Measurements from ENCODE around the gene CGN.

The CGN gene, protein sequence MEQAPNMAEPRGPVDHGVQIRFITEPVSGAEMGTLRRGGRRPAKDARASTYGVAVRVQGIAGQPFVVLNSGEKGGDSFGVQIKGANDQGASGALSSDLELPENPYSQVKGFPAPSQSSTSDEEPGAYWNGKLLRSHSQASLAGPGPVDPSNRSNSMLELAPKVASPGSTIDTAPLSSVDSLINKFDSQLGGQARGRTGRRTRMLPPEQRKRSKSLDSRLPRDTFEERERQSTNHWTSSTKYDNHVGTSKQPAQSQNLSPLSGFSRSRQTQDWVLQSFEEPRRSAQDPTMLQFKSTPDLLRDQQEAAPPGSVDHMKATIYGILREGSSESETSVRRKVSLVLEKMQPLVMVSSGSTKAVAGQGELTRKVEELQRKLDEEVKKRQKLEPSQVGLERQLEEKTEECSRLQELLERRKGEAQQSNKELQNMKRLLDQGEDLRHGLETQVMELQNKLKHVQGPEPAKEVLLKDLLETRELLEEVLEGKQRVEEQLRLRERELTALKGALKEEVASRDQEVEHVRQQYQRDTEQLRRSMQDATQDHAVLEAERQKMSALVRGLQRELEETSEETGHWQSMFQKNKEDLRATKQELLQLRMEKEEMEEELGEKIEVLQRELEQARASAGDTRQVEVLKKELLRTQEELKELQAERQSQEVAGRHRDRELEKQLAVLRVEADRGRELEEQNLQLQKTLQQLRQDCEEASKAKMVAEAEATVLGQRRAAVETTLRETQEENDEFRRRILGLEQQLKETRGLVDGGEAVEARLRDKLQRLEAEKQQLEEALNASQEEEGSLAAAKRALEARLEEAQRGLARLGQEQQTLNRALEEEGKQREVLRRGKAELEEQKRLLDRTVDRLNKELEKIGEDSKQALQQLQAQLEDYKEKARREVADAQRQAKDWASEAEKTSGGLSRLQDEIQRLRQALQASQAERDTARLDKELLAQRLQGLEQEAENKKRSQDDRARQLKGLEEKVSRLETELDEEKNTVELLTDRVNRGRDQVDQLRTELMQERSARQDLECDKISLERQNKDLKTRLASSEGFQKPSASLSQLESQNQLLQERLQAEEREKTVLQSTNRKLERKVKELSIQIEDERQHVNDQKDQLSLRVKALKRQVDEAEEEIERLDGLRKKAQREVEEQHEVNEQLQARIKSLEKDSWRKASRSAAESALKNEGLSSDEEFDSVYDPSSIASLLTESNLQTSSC

DNA sequence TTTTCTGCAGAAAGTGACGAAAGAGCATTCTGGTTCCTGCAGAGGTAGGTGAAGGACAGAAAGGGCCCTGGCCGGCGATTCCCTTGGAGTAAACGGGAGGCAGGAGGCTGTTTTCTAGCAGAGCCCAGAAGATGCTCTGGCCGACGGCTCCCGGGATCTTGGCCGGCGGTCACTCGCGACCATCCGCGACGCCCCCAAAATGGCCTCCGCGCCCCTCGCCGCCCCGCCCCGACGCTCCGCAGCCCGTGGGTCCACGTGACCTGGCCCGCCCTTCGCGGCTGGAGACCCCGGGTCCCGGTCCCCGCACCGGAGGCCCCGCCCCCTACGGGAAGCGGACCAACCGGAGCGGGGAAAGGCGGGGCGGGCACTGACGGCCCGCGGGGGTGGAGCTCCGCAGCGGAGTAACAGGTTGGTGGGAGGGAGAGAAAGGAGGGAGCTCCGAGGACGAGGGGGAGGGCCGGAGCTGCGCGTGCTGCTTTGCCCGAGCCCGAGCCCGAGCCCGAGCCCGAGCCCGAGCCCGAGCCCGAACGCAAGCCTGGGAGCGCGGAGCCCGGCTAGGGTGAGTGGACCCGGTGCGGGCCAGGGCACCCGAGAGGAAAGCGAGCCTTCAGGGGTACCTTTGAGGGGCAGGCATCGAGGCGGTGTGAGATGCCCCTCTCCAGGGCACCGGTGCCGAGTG lies at the start of gene CGN:
Gene CGN (plus strand): TSS at position 431 of the 679 bp plus-strand sequence. CDS start 7,133 bp downstream, outside the sequence.
- DNase-seq, result peak; percentile 81

DNA sequence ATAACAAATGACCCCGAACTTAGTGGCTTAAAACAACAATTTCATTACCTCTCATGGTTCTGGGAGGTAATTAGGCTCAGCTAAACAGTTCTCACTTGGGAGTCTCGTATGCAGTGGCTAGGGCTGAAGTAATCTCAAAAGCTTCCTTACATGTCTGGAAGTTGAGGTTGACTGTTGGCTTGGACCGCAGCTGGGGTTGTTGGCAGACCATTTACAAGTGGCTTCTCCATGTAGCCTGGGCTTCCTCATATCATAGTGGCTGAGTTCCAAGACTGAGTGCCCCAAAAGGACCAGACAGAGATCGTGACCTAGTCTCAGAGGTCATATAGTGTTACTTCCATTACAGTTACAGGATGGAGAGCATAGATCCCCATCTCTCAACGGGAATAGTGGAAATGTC lies 49.5 kb upstream of the CGN start:
- DNase-seq, result no peak

DNA sequence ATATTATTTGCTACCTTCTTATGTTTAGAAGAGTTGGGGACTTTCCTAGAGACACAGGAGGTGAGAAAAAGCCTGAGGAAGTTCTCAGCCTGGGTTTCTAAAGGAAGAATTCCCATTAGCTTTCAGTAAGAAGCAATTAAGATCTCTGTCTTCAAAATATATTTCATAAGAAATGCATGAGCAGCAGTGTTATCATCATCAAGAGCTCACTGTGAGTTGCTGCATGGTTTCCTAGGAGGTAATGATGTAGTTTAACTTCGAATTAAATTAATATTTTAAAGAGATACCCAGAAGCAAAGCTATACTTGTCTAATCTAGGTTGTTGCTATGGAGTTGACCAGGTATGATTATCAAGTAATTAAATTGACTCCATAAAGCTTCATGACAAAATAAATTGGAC lies 46.2 kb upstream of the CGN start:
- DNase-seq, result no peak

DNA sequence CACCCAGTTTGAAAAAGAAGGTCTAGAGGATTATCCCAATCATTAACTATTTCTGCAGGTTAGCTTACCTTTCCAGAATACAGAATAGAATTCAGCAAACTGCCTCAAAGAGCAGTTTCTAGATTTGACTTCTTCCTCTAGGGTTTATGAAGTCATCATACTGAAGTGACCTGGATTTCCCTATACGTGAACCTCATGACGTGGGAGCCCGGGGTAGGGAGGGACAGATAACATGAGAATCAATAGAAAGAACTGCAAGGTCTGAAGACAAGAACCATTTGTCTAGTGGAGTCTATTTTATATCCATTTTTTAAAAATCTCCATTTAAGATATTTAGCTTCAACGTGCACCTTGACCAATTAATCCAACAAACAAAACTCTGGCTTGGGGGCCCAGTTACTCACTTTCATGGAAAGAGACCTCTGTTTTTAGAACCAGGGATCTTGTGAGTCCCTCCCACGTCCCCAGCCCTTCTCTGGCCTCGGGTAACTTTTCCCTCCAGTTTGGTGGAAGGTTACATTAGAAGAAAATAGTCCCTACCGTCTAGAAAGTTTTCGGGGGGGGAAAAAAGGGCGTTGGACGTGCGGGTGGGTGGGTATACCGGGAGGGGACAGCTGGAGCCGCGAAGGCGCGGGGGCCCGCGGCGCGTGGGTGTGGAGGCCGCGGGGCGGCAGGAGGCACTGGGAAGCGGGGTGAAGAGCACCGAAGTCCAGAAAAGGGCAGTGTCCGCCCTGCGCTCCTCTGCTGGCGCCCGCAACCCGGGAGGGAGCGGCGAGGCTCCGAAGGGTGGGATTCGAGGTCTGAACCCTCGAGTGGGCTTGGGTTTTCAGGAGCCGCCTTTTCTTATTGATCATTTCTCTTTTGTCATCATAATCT lies 38.1 kb upstream of the CGN start:
- peak; percentile 47 for DNase-seq

DNA sequence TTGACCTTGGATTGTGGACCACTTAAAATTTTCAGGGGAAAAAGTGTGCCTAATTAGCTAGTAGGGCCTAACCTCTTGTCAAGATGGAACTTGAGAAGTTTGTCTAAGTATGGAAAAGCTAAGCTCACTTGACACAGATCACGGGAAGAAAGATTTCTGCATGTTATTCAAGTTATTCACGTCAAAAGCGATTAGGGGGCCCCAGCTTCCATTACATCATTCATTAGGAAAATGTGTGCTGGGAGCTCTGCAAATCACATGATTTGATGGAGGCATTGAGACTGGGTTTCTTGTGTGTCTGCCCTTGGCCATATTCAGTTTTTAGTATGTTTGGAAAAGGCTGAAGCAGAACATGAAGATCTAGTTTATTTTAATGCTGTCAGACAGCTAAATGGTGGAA lies 36.4 kb upstream of the CGN start:
- no peak for DNase-seq

DNA sequence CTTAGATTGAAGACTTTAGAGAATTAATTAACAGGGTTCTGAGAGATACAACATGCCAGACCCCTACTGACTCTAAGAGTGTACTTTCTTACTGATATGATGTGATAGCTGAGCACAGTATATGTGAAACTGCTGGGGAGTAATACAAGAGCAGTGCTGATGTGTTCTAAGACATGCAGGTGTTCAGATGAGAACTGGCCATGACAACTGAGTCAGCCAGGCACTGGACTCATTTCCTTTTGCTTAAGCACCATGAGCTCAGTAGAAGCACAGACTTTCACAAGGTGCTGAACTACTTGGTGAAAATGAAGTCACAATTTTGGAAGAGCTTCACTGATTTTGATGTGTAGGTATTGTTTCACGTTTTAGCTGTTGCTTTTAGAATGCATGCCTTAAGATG lies 36.0 kb upstream of the CGN start:
- DNase-seq, result no peak

DNA sequence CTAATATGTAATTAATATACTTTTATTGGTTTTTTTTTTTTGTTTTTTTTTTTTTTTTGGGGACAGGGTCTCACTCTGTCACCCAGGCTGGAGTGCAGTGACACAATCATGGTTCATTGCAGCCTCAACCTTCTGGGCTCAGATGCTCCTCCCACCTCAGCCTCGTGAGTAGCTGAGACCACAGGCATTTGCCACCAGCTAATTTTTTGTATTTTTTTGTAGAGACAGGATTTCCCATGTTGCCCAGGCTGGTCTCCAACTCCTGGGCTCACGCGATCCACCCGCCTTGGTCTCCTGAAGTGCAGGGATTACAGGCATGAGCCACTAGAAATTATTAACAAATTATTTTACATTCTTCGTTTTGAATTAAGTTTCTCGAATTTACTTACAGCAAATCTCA lies 35.1 kb upstream of the CGN start:
- peak; percentile 52 for DNase-seq

DNA sequence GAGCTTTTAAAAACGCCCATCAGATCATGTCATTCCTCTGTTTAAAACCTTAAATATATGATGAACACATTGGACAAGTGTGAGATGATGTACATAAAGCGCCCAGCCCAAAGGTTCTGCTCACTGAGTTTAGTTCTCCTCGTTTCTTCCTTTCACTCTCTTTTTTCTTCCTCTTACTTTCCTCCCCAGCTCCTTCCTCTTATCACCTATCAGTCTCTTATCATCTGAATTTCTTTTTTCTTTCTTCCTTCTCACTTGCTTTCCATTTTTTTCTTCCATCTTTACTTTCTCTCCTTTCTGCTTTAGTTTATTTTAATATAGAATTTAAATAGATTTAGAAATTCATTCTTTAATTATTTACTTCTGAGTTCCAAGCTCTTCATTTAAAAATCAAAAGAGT lies 34.1 kb upstream of the CGN start:
- no peak for DNase-seq

DNA sequence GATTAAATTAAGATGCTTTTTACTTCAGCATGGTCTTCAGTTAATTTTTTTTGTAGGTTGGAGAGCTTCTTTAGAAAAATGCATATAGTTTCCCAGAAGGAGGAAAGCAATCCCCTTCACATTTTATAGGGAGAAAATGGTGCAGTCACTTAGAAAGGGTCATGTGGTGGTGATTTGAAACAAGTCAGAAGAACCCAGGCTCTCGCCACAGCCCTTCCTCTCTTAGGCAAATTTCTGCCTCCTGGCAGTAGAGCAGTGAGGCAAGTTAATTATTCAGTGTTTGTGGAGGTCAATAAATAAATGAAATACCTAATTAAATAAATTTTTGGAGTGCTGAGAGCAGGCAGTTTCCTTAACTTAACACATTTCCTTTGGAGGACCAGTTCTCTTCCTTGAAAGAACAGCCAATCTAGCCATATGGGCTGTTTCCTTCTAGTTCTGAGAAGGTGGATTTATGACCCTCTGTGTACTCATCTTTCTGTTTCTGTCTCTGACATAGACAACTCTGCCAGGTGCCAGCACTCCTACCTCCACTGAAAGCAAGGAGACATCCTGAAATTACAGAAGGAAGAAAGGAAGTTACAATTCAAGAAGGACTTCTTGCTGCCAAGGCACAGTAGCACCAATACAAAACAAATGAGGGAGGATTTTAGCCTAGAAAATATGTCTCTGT lies 32.9 kb upstream of the CGN start:
- DNase-seq, result no peak

DNA sequence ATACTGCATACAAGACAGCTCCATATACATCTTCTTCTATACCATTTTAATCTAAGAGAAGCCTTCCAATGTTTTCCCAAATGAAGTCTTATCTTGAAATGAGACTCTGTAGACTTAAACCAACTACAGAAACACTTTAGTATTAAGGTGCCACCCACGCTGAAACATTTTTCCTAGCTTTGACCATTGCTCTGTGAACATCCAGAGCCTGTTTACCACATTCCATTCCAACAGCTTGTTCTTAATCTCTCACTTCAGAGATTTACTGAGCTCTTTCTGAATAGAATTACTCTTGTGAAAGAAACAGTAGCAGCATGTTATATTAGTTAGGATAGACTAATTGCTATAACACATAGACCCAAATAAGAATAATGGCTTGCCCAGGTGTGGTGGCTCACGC lies 32.3 kb upstream of the CGN start:
- no peak for DNase-seq

DNA sequence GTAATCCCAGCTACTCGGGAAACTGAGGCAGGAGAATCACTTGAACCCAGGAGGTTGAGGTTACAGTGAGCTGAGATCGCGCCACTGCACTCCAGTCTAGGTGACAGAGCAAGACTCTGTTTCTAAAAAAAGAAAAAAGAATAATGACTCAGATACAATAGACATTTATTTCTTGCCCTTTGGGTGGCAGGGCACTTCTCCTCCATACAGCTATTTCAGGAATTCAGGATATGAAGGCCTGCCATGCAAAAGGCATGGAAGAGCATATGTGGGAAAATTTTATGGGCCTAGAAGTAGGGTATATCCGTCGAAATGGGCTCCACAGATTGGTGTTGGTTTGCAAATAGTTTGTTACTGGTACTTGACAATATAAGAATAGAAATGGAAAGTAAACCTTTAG lies 31.7 kb upstream of the CGN start:
- DNase-seq, result peak; percentile 80

DNA sequence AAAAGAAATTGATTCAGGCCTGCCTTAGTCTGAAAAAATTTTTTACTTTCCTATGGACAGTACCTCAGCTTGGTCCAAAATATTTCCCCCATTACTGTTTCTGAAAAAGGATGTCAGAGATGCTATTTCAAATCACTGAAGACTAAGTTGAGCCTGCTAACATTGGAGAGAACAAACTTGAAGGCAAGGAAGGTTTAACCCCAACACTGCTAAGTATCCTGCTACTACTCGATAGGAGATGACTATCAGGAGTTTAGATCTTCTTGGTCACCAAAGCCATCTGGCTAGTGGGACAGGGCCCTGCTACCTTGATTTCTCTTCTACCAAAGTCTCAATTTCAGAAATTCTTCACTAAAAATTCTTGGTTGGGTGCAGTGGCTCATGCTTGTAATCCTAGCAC lies 29.2 kb upstream of the CGN start:
- no peak for DNase-seq

DNA sequence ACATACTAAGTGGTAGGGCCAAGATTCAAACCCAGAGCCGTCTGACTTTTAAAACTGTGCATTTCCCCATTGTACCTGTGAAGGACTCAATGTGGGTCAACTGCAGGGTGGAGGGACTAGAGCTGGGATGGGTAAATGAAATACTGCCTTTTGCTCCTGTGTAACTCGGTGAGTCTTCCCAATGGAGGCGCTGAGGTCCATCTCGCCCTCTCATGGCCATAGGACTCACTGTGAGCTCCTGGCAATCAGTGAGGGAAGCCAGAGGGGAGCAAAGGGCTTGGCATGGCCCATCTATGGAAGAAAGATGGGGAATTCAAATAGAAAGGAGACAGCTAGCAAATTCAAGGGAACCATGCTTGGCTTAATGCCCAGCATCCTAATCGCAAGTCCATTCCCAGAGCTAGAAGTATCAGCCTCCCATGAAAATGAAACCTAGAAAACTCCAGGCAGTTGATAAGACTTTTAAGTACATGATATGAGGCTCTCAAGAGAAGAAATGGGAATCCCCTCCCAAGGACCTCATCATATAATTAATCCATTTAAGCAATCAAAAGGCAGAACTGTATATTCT lies 25.4 kb upstream of the CGN start:
- DNase-seq, result no peak

DNA sequence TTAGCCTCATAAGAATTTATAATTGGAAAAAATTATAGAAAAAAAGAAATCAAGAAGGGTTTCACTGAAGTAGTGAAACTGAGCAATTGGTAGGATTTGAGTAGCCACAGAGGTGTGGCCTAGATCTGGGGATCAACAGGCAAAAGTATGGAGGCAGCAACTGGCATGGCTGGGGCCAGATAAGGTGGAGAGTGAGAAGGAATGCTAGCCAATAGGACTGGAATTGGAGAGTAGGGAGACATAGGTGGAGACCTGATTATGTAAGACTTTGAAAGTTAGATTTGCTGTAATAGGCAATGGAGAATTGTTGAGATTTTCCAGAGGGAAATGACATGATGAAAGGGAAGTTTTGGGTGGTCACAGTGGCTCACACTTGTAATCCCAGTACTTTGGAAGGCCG lies 24.6 kb upstream of the CGN start:
- no peak for DNase-seq

DNA sequence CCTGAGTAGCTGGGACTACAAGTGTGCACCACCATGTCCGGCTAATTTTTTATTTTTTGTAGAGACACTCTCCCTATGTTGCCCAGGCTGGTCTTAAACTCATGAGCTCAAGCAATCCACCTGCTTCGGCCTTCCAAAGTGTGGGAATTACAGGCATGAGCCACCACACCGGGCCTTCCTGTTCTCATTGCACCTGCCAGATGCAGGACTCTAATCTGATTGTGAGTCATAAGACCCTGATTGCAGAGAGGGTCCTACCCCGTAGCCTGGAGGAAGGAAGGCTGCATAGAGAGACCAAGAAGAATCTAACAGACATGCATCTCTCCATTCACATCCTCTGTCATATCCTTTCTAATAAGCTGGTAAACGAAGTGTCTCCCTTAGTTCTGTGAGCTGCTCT lies 19.5 kb upstream of the CGN start:
- no peak for DNase-seq

DNA sequence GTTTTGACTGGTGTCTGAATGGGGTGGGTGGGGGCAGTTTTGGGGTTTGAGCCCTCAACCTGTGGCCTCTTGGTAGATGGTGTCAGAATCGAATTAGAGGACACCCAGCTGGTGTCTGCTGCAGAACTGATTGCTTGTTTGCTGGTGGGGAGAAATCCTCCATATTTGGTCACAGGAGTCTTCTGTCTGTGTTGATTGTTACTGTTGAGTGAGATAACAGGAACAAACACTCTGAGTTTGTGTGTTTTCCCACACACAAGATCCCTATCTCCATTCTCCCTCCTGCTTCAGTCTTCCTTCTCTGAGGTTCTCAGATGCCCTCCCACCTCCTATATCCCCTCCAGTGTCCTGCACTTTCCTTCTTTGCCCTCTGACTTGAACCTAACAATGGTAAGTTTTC lies 19.1 kb upstream of the CGN start:
- DNase-seq, result no peak

DNA sequence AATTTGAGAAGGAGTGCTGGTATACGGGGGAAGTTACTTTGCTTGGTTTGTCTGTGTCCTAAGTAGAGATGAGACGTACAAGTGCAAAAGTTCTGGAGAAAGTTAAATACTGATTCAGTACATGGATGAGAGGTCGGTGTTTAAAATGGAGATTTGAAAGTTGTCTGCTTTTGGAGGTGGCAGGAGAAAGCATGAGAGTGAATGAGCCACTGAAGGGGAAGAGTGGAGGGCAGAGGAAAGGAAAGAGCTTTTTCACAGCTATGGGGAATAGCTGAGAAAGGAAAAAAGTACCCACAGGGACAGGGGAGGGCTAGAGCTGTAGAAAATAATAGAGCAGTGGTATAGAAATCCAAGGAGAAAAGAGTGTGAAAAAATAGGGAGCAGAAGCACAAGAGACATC lies 18.1 kb upstream of the CGN start:
- DNase-seq, result no peak

DNA sequence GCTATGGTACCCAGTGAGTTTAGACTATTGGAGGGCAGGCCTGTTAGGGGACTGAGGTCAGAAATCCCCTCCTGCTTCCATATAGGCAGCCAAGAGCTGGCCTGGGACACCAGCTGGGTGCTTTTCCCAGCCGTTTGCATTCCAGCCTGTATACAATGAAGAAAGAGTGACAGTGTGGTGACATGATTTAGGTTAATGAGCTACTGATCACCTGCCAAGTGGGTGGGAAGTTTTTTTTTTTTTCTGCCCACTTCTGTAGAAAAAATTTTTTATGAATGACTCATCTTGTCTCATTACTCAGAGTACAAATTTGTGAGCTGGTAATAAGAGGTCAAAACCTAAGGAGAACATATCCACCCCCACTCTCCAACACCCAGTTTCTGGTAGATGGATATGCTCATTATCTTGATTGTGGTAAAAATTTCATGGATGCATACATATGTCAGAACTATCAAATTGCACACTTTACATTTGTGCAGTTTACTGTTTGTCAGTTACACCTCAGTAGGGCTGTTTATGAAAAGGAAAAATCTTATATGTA lies 16.4 kb upstream of the CGN start:
- DNase-seq, result peak; percentile 91

DNA sequence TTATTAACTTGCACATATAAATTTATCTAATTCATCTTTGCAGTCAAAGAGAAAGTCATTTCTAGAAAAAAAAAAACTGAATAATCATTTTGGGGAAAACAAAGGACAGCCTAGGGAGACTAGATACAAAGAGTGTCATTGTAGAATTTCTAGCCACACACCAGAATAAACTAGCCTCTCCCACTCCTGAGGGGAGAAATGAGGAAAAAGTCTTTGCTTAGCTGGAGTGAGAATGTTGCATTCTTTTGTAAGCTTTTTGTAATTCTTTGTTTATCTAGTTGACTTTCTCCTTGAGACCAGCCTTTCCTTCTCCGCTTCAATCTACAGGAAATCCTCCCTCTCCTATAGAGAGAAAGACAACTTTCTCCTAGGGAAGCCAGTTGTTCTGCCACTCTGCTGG lies 15.9 kb upstream of the CGN start:
- DNase-seq, result no peak

DNA sequence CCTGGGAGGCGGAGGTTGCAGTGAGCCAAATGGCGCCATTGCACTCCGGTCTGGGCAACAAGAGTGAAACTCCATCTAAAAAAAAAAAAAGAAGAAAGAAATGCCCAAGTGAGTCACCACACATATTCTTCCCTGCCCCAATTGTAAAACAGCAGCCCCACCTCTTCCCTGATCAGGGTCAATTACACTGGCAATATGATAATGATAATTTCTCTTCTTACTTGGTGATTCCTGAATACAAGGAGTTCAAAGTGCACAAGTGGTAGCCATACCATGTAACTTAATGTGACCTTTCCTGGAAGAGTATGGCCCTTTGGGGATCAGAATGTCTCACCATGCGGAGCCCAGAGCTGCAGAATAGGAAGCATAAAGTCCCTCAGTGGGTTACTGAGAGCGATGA lies 11.8 kb upstream of the CGN start:
- no peak for DNase-seq

DNA sequence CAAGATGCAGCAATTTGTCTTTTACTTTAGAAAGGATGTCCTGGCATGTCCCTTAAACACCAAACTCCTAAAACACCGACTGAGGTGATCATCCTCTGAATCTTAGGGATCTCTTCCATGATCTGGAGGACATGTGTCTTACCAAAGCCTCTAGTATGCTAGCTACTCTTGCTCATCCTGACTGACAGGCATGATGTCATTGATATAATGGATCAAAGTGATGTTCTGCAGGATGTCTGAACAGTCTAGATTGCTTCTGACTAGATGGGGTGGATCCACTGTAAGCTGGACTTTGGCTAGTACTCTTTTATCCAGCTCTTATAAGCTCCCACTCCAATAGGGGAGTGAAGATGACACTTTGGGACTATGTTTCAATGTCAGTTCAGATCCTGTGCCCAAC lies 11.3 kb upstream of the CGN start:
- no peak for DNase-seq

All from EL (cell line).